ENCODE results near the gene TNNI2. TPM values are rescaled to one million over a fixed set of nuclear protein-coding genes. Genes with fewer than 3 reads are reported as not detected.
"Not testable (repeated sequence)": the region's sequence is repeated elsewhere in the genome, so short reads cannot be mapped to it uniquely, and the experiment has no call there.

The TNNI2 gene
- total RNA-seq, 1 donor from 2014 or later = 73.7 TPM

DNA sequence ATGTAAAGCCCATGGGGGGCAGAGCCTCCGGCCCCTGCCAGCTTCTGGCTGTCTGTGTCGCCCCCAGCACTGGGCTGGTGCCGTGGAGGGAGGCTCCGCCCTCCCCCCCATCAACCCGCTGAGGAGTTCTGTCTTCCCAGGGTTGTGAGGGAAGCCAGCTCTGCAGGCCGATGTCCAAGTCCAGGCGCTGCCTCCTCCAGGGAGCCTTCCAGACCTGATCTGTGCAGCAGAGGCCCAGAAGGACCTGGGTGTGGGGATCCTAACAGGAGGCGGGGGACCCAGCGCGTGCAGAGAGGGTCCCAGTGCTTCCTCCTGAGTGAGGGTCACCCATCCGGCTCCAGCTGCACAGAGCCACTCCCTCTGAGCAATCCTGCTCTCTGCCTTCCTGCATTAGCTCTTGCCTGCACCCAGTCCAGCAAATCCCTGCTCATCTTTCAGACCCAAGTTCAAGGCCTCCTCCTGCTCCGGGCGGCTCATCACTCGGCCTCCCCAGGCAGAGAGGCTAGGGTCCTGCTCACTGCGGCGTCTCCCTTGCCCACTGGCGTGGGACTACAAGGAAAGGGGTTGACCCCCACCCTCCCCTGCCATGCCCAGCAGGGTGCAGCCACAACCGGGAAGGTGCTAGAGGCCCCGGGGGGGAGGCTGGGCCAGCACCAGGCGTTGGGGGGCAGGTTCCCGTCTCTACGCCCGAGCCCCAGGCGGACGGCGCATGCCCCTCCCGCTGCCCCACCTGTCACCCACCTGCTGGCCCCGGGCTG lies 36.5 kb downstream of the TNNI2 start:
- DNase-seq (ENCODE audit: low spot score) = no peak

GRCh38 chr11:1875851-1876301 lies 37.1 kb downstream of the TNNI2 start:
- DNase-seq (ENCODE audit: low spot score) = not testable (repeated sequence)

DNA sequence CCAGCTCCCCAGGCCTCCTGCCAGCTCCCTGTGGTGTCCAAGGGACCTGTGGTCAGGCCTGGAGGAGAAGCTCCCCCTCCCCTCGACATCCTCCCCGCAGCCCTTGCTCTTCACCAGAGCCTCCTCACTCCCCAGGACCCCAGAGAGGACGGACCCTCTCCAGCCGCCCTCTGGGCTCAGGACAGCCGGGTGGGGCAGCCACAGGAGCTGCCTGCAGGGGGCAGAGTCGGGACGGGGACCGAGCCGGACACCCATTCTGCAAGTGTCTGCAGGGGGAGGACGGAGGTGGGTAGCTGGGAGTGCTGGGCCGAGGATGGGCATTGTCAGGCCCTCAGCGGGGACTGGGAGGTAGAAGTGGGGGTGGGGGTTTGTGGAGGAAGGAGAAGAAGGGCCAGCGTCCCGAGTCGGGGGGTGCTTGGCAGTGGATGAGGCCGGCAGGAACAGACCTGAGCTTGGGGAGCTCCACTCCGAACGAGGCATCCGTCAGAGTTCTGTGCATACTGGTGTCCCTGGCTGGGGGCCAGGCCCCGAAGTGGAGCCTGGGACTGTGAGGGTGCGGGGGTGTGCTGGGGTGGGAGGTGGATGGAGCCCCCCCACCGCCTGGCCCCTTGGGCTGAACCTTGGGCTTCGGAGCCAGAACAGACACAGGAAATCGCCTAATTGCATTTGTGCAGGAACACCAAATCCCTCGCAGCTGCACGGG lies 37.7 kb downstream of the TNNI2 start:
- peak; percentile 51 for DNase-seq (ENCODE audit: low spot score)

- no peak for DNase-seq (ENCODE audit: low spot score)
Measured at GRCh38 chr11:1877211-1878136, 38.7 kb downstream of the TNNI2 start.

- no peak for DNase-seq (ENCODE audit: low spot score)
Measured at GRCh38 chr11:1878137-1879031, 39.6 kb downstream of the TNNI2 start.

GRCh38 chr11:1879342-1879940 lies 40.7 kb downstream of the TNNI2 start:
- no peak for DNase-seq (ENCODE audit: low spot score)

DNA sequence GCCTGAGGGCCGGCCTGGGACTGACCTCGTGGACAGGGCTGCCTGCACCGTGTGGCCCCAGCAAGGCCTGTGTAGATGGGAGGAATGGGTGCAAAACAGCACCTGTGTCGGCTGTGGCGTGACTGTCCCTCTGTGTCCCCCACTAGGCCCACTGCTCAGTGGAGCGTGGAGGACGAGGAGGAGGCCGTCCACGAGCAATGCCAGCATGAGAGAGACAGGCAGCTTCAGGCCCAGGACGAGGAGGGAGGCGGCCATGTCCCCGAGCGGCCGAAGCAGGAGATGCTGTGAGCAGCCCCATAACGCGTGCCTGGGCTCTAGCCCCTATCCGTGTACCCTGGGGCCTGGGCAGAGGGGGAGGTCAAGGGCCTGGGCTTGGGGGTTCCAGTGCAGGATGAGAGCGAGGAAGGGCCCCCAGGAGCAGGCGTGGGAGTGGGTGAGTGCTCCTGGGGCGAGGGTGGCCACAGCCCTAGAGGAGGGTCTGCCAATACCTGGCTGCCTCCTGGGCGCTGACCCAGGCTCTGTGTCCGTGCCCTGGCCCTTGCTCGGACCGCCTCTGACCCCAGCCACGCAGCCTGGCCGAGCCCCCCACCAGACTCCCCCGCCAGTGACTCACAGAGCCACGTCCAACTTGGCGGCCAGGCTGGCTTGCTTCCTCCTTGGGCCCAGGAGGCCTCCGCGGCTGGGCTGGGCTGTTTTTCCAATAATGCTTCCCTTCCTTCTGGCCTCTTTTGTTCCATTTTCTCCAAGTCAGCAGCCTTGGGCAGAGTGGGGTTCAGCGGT lies 41.4 kb downstream of the TNNI2 start:
- DNase-seq (ENCODE audit: low spot score) = no peak

DNA sequence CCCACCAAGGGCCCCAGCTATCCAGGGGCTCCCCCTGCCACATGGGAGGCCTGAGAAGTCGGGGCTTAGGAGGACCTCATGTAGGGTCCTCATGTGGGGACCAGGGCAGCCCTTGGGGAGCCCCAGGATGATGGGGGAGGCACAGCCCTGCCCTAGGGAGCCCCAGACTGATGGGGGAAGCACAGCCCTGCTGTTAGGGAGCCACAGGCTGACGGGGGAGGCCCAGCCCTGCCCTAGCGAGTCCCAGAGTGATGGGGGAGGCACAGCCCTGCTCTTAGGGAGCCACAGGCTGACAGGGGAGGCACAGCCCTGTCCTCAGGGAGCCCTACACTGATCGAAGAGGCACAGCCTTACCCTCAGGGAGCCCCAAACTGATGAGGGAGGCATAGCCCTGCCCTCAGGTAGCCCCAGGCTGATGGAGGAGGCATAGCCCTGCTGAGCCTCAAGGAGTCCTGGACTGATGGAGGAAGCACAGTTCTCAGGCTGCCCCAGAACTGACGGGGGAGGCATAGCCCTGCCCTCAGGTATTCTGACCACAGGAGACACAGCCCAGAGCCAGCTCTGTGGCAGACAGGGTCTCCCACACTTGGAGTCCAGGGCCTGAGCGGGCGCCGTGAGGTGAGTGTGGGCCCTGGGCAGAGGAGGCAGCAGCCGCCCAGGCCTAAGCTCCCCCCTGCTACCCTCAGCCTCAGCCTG lies 42.1 kb downstream of the TNNI2 start:
- no peak for DNase-seq (ENCODE audit: low spot score)

GRCh38 chr11:1881442-1882264 lies 42.9 kb downstream of the TNNI2 start:
- DNase-seq (ENCODE audit: low spot score) = no peak

DNA sequence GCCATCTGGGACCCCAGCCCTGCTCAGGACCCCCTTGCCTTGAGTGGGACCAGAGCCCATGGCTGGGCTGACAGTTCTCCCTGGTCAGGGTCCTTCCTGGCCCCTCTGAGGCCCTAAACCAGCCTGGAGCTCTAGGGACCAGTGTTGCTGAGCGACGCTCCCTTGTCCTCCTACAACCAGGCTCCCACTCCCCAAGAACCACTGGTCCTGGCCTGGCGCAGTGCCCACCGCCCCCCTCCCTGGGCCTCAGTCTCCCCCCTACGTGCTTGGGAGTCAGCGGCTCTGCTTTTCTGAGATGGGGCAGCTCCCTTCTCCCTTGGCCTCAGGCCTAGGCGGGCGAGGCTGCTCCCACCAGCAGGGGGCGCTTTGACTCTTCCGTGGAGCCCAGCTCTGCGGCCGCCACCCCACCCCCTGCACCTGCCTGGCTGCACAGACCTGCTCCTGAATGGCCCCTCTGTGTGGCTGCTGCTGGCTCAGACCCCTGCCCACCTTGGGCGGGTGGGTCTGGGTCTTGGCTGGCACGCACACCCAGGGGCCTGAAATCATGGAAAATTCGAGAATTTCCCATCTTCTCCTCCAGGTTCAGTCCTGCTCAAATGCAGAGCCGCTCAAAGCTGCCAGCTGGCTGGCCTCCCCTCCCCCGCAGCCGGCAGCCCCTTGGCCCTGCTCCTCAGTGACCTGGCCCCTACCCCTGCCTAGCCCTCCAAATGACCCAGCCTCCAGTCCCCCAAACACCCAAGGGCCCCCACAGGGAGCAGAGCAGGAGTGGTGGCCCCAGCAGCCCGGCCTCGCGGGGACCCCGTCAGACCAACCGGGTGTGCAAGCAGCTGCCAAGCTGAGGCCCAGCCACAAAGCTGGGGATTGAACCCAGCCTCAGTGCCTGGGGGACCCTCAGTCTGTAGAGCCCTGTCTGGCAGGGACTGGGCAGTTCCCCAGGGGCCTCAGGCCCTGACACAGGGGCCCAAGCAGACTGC lies 43.8 kb downstream of the TNNI2 start:
- peak; percentile 78 for DNase-seq (ENCODE audit: low spot score)

GRCh38 chr11:1883346-1884302 lies 44.8 kb downstream of the TNNI2 start:
- no peak for DNase-seq (ENCODE audit: low spot score)

DNA sequence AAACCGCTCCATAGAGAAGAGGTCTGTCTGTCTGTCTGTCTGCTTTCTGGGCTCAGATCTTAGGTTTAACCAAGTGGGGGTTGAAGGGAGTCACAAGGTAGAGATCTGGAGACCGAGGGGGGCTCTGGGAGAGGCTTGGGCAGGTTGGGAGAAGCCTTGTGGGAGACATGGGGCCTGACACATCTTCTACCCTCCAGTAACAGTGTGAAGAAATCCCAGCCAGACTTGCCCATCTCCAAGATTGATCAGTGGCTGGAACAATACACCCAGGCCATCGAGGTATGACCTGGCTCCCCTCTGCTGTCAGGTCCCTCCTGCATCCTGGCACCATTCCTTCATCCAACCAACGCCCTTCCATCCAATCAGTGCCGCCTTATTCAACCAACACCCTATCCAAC lies 45.5 kb downstream of the TNNI2 start:
- no peak for DNase-seq (ENCODE audit: low spot score)

GRCh38 chr11:1886551-1886950 lies 47.8 kb downstream of the TNNI2 start:
- not testable (repeated sequence) for DNase-seq (ENCODE audit: low spot score)

DNA sequence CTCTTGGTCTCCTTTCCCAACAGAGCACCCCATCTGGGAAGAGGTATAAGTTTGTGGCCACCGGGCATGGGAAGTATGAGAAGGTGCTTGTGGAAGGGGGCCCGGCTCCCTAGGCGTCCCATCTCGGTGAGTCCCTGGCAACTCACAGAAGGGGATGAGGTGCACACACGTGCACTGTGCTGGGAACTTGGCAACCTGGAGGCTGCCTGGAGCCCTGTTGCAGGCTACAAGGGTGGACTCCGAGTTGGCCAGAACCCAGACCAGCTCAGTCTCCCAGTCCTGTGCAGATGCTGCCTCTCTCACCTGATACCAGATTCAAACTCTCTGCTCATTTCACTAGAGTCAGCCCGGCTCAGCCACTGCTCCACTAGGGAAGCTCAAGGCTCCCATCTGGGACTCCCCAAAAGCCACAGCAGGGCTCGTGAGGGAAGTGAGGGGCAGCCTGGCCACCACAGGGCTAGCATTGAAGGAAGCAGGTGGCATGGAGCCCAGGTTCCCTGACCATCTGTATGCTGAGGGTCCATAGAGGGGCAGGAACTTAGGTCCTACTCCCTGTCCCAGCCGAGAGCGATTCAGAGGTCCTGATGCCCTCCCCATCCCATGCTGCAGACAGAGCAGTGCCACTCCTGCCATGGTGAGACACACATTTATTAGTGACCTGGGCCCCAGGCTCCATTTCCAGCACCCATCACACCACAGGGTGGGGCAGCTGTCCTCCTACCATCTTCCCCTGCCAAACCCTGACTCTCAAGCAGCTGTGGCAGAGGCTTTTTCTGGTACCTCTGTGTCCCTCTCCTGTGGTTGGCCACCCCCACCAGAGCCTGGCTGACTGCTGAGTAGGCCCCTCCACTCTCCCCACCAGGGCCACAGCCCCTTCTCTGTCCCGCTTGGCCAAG lies 48.9 kb downstream of the TNNI2 start:
- no peak for DNase-seq (ENCODE audit: low spot score)

DNA sequence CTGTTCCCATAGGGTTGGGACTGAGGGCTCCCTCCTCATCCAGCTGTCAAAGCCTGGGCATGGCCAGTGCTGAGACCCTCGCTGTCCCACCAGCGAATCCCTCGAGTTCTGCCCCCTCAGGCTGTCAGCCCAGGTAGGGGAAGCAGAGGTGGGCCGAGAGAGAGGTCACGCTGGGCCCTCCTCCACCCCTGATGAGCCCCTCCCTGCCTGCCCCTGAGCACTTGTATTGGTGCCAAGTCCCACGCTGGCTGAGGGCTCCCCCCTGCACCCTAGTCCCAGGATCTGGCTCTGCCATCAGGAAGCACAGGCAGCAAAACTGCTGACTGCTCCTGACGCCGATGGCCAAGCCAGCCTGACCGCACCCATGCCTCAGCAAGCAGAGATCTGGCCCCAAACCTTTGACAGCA lies 49.6 kb downstream of the TNNI2 start:
- no peak for DNase-seq (ENCODE audit: low spot score)

Data from mucosa of gallbladder (tissue), 1 donor.